ENCODE results near the gene SETD5. TPM values are rescaled to one million over a fixed set of nuclear protein-coding genes. Genes with fewer than 3 reads are reported as not detected.

Gene SETD5
- total and polyA plus RNA-seq, 2 of the 8 experiments (the other 6 are each of a cell fraction or from before 2014, with no cell fraction given), result 108 to 234 TPM

DNA sequence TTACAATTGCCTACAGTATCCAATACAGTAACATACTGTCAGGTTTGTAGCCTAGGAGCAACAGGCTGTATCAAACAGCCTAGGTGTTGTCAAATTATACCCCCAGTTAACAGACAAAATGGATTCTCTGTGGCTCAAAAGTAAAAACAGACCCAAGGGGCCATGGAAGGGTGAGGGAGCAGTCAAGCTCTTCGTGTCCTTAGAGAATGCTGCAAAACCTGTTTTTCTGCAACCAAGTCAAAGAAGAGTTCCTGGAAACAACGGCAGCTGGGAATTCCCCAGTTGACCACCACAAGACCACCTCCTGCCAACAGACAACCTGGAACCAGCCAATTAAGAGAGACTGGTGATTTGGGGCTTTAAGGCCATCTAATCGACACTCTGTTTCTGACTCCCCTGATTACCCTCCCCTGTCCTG lies 45.7 kb upstream of the SETD5 start:
- CTCF ChIA-PET (ENCODE audit: partially characterized antibody), result interaction anchor here (0.6 to 3.7 kb wide), 13 partner anchors 9 to 523 kb away, joined by 3 to 47 read pairs (median 5); partner anchors contain the start of gene THUMPD3
- peak overlapping the region in 2 of 4 experiments; percentile 8 to 30; a peak in 3 of 8 replicates for H3K4me3 ChIP-seq (ENCODE audit: extremely low read depth in 1 of 4, insufficient read depth in 2 of 4, low read depth in 3 of 4, low read length in 4 of 4)
- WGBS, 2 experiments (ENCODE audit: extremely low coverage in 1 of 2, insufficient coverage in 1 of 2, insufficient read length in 1 of 2, insufficient replicate concordance in 2 of 2, low coverage in 1 of 2, low lambda C conversion rate in 2 of 2, missing lambda C conversion rate in 1 of 2), result 18% methylated on average over 3 of the region's 3 CpGs; no CpG with 5 or more reads in 1 of the 2 experiments
- TF ChIP-seq CTBP2 (IDR thresholded peaks at IDR 0.05; ENCODE audit: borderline replicate concordance, insufficient read depth, insufficient read length, low read length) (no peak), TBP (IDR thresholded peaks at IDR 0.05; ENCODE audit: low read depth, low read length) (peak; percentile 70; the same call in 1 of the 2 replicates), NANOG (IDR thresholded peaks at IDR 0.05; ENCODE audit: insufficient read depth, low read depth, low read length, poor library complexity, severe bottlenecking) (peak; percentile 21), RBBP5 (IDR thresholded peaks at IDR 0.05; ENCODE audit: borderline replicate concordance, low read depth, low read length) (peak; percentile 99), BCL11A (IDR thresholded peaks at IDR 0.05; ENCODE audit: low read depth in 2 of 2, low read length in 2 of 2) (peak; percentile 66 to 71), HDAC2 (IDR thresholded peaks at IDR 0.05; ENCODE audit: borderline replicate concordance in 1 of 2, low read depth in 2 of 2, low read length in 2 of 2) (no peak; a peak in 1 of 4 replicates), SP1 (IDR thresholded peaks at IDR 0.05; ENCODE audit: low read depth, low read length) (peak; percentile 99), CHD1 (IDR thresholded peaks at IDR 0.05; ENCODE audit: low read depth, low read length) (no peak)
- TF ChIP-seq, protein P1, sequence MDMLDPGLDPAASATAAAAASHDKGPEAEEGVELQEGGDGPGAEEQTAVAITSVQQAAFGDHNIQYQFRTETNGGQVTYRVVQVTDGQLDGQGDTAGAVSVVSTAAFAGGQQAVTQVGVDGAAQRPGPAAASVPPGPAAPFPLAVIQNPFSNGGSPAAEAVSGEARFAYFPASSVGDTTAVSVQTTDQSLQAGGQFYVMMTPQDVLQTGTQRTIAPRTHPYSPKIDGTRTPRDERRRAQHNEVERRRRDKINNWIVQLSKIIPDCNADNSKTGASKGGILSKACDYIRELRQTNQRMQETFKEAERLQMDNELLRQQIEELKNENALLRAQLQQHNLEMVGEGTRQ (IDR thresholded peaks at IDR 0.05; ENCODE audit: low read length), result no peak
- TF ChIP-seq, protein P2, sequence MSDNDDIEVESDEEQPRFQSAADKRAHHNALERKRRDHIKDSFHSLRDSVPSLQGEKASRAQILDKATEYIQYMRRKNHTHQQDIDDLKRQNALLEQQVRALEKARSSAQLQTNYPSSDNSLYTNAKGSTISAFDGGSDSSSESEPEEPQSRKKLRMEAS (IDR thresholded peaks at IDR 0.05), result peak; percentile 61

More for the DNA sequence above, 45.7 kb upstream of the SETD5 start:
- H3K79me1 ChIP-seq (ENCODE audit: low read depth, low read length), result no peaks in the 10 kb centered on the region
- no peaks in the 10 kb centered on the region for H3K79me2 ChIP-seq (ENCODE audit: control insufficient read depth in 1 of 2, insufficient read depth in 2 of 2, low read length in 2 of 2)
- no peaks in the 10 kb centered on the region for H4K20me1 ChIP-seq (replicated peaks in 1 of 2; ENCODE audit: control insufficient read depth in 1 of 2, insufficient read depth in 2 of 2, low read length in 2 of 2)
- H3K36me3 ChIP-seq (ENCODE audit: control insufficient read depth in 2 of 4, insufficient read depth in 4 of 4, low read length in 3 of 4), result no peaks in the 10 kb centered on the region
- POLR2A ChIA-PET (ENCODE audit: partially characterized antibody), result interaction anchor here (0.6 to 3.9 kb wide), 17 partner anchors 9 to 327 kb away, joined by 3 to 64 read pairs (median 4); partner anchors contain the start of genes SETD5 and THUMPD3
- H3K27me3 ChIP-seq (replicated peaks in 1 of 4; ENCODE audit: control insufficient read depth in 3 of 4, extremely low read depth in 1 of 4, insufficient read depth in 3 of 4, low read length in 3 of 4), result no peaks in the 10 kb centered on the region
- no peak overlapping the region for H3K56ac ChIP-seq (replicated peaks; ENCODE audit: insufficient read length, low read depth, low read length)
- H3K9me3 ChIP-seq (ENCODE audit: insufficient read depth in 2 of 2, low read depth in 1 of 2, low read length in 1 of 2), result no peaks in the 10 kb centered on the region
- H3K27ac ChIP-seq (ENCODE audit: low read depth, low read length), result peak overlapping the region; percentile 76
- no peak overlapping the region for H3K23ac ChIP-seq (ENCODE audit: insufficient read length)
- no peak overlapping the region for H3K4ac ChIP-seq (replicated peaks; ENCODE audit: insufficient read length, low read depth, low read length)
- H3K4me2 ChIP-seq (ENCODE audit: insufficient read depth in 1 of 2, low read depth in 2 of 2, low read length in 2 of 2), result peak overlapping the region; percentile 0 to 58
- no peak overlapping the region for H4K8ac ChIP-seq (ENCODE audit: extremely low read depth, insufficient read depth, low read length)
- H2BK12ac ChIP-seq (ENCODE audit: low read depth, low read length), result peak overlapping the region; percentile 81; the same call in 1 of the 2 replicates
- H2BK5ac ChIP-seq (ENCODE audit: low read depth, low read length), result peak overlapping the region; percentile 66; the same call in 1 of the 2 replicates
- peak overlapping the region; percentile 76 for H2BK20ac ChIP-seq (ENCODE audit: low read length)
- DNase-seq (ENCODE audit: low read depth in 1 of 2, low spot score in 2 of 2) (peak in 1 of 2 experiments; percentile 47), FAIRE-seq (peak; percentile 65)
- no peak overlapping the region for H3K14ac ChIP-seq (ENCODE audit: insufficient read length)
- H3K4me1 ChIP-seq (replicated peaks in 1 of 4; ENCODE audit: control insufficient read depth in 3 of 4, insufficient read depth in 4 of 4, low read length in 3 of 4), result peaks cover 10 to 30% (median 16%) of the 10 kb centered on the region in 4 experiments
- H3K18ac ChIP-seq (ENCODE audit: extremely low read depth, low read length), result peak overlapping the region; percentile 56; the same call in 1 of the 2 replicates
- no peak overlapping the region for H4K5ac ChIP-seq (ENCODE audit: insufficient read length, low read depth, low read length)
- no peak overlapping the region for H2AFZ ChIP-seq (ENCODE audit: low read length)
- H4K91ac ChIP-seq (replicated peaks; ENCODE audit: insufficient read length, low read length), result peak overlapping the region; percentile 11
- H2BK120ac ChIP-seq (replicated peaks; ENCODE audit: low read depth, low read length), result no peak overlapping the region
- H3K23me2 ChIP-seq (ENCODE audit: low read depth, low read length), result no peaks in the 10 kb centered on the region
- no peak overlapping the region for H2BK15ac ChIP-seq (ENCODE audit: low read length)
- no peak overlapping the region for H2AK5ac ChIP-seq (ENCODE audit: low read depth, low read length)
- H3K9ac ChIP-seq (replicated peaks in 1 of 4; ENCODE audit: extremely low read depth in 1 of 4, low read depth in 3 of 4, low read length in 3 of 4), result peak overlapping the region in 3 of 4 experiments; percentile 9 to 51 (median 41); a peak in 4 of 7 replicates

Data from H1 (cell line).